ENCODE measurements around the gene CFAP97D2. TPM values are rescaled to one million over a fixed set of nuclear protein-coding genes. Genes with fewer than 3 reads are reported as not detected.
"Not testable (repeated sequence)": the region's sequence is repeated elsewhere in the genome, so short reads cannot be mapped to it uniquely, and the experiment has no call there.

The CFAP97D2 gene
- polyA plus RNA-seq = 1 to 10 TPM in 1 of 3 donors, not detected in 2; 5.1 TPM

DNA sequence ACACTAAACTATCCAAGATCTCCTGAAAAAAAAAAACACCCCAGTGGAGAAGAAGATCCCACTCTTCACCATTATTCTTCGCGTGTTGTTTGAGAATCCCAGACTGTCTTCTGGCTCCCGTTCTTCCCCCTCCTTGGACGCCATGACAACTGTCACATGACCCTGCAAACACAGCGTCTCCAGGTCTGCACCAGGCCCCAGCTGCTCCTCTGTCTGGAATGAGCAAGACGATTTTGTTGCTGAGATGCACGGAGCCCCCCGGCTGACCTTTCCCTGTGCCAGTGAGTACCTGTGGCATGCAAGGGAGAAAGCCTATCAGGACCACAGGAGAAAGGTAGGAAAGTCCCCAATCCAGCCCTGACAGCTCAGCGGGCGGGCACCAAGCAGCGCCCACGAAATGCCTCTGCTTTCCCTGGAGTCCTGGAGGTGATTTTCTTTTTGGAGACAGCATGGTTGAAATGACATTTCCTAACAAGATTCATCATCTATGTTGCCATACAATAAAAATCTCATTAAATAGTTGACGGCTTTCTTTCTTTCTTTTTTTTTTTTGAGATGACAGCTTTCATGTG, at the start of gene CFAP97D2:
Gene CFAP97D2 (plus strand): TSS at position 171 of the 572 bp plus-strand sequence. CDS start 74 bp downstream, at position 245.
- no peak within 1 kb of the TSS for H3K27ac ChIP-seq (ENCODE audit: low read depth, low read length)
- WGBS, 3 donors = 64 to 69% (median 65%) methylated on average over 13 of the region's 13 CpGs

GRCh38 chr13:114129649-114130062, 49.4 kb upstream of the CFAP97D2 start:
- 54 to 69% (median 59%) methylated on average over 9 of the region's 9 CpGs for WGBS, 3 donors
- H3K27ac ChIP-seq (ENCODE audit: low read depth, low read length) = no peak overlapping the region

DNA sequence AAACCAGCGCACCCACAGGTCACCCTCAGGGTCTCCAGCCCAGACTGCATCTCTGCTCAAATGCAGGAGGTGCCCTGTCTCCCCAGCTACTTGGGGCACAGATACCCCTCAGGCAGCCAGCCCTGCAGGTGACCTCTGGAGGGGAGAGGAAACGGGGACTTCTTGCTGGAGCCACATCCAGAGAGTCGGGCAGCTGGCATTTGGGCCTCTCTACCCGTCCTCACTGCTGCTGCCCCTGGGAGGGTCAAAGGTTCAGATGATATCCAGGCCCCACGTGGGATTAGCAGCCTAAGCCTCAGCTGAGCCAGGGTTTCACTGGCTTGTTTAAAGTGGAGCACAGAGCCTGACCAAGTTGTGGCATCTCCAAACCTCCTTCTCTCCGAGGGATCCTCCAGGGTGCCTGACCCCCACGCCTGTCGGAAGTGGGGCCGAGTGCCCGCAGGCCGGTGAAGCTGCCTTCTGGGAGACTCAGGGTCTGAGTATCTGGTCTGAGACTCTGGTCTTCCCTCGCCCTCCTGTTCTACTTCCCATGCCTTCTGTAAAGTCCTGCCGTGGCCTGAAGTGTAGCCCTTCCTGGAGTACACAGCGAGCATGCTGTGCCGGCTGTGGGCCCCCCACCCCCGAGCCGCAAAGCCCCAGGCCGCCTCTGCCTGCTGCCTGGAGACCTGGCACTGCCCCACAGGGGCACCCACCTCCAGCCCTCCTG, 48.8 kb upstream of the CFAP97D2 start:
- 47 to 53% (median 52%) methylated on average over 18 of the region's 18 CpGs for WGBS, 3 donors

DNA sequence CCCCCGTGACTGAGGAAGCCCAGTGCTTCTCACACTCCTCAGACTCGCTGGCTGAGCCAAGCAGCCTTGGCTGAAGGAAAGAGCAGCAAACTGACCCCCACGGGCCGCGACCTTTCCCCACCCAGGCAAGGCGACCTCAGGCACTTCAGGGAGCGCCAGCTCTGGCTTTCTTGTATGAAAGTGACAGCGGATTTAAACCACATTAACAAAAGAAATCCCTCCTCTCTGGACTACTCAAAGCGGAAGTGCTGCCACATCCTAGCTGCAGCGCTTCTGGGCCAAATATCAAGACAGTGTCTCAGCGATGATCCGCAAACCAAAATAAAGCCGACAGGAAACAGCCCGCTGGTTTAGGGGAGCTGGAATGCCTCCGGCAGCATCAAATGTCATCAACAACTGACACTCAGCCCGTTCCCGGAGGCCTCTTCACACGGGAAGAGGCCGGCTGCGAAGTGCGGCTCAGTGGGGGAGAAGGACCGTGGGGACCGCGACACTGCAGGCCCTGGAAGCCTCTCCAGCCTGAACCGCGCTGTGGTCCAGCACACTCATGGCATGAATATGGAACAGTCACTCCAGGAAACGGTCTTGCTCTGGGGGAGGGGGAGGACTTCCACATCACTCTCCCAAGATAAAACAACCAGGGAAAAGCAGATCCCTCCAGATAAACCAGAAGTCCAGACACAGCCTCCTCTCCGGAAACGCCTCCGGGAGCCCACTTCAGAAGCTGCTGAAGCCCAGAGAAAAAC, 48.0 kb upstream of the CFAP97D2 start:
- 2 to 41% (median 3%) methylated on average over 30 of the region's 30 CpGs for WGBS, 3 donors
- H3K27ac ChIP-seq (ENCODE audit: low read depth, low read length) = peak overlapping the region; percentile 51

More for the DNA sequence above, 48.8 kb upstream of the CFAP97D2 start:
- peak overlapping the region; percentile 51 for H3K27ac ChIP-seq (ENCODE audit: low read depth, low read length)

DNA sequence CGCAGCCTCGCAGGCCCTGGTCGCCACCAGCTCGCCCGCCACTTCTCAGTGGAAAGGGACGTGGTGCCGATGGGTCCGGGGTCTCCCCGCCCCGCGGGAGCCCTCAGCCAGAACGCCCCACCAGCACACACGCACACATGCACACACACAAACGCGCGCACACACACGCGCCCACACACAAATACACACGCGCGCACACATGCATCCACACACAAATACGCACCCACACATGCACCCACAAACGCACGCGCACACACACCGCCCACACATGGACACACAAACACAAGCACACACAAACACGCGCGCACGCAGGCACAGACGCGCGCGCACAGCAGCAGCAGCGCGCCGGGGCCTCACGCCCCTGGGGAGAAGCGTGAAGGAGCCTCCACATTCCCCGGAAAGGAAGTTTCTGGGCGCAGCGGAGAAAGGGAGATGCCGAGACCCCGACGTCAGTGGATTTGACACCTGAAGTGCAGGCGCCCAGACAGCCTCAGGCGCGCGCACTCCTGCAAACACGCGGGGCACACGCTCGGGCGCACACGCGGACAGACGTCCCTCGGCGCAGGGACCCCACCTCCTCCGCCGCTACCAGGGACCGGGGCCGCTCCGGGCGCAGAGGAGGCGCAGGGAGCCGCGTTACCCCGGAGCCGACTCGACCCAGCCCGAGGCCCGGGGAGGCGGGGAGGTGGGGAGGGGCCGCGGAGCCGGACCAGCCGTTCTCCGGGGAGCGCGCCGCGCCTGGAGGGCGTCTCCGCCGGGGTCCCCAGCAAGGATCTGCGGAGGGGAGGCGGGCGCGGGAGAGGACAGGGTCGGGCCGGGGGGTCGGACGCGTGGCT, 47.3 kb upstream of the CFAP97D2 start:
- H3K27ac ChIP-seq (ENCODE audit: low read depth, low read length) = no peak overlapping the region
- WGBS, 3 donors = 0 to 3% (median 1%) methylated on average over 73 to 95 of the region's 95 CpGs

DNA sequence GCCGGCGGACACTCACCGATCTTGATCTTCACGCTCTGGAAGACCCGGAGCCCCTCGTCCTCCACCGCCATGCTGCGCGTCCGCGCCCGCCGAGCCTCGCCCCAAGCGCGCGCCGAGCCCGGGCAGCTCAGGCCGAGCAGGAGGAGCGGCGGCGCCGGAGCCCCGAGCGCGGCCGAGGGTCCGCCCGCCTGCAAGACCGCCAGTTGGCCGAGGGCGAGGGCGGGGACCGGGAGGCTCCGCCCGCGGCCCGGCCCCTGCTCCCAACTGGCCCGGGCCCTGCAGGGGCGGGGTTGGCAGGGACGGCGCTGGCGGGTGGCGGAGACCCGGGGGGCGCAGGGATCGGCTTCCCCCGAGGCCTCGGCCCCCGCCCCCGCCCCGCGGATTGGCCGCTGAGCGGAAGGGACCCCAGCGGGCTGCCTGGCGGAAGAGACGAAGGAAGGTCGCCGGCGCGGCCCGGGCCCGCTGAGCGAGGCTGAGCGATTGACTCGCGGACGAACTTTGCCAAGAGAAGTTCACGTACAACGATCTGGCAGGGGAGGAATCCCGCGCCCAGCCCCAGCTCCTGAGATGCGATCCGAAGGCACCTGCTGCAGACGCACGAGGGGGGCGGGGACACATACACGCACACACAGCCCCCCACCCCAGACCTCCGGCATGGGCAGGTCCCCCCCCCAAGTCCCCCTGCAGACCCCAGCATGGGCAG, 46.5 kb upstream of the CFAP97D2 start, which contains the start of gene RASA3:
Gene RASA3 (minus strand): TSS at position 205 of the 703 bp plus-strand sequence. CDS start 134 bp downstream, at position 71.
- H3K27ac ChIP-seq (ENCODE audit: low read depth, low read length) = no peak within 1 kb of the TSS
- WGBS, 3 donors = 0 to 1% (median 0%) methylated on average over 67 to 81 of the region's 81 CpGs

- whole genome bisulfite sequencing, 3 donors = 40% methylated on average over 6 of the region's 9 CpGs; no CpG with 5 or more reads in 2 of the 3 donors
- not testable (repeated sequence) for H3K27ac ChIP-seq (ENCODE audit: low read depth, low read length)
These were observed 45.9 kb upstream of the CFAP97D2 start for GRCh38 chr13:114133126-114133525.

- WGBS, 3 donors = 64 to 73% (median 69%) methylated on average over 5 to 7 of the region's 7 CpGs
- H3K27ac ChIP-seq (ENCODE audit: low read depth, low read length) = not testable (repeated sequence)
These were observed 45.5 kb upstream of the CFAP97D2 start for GRCh38 chr13:114133552-114133951.

DNA sequence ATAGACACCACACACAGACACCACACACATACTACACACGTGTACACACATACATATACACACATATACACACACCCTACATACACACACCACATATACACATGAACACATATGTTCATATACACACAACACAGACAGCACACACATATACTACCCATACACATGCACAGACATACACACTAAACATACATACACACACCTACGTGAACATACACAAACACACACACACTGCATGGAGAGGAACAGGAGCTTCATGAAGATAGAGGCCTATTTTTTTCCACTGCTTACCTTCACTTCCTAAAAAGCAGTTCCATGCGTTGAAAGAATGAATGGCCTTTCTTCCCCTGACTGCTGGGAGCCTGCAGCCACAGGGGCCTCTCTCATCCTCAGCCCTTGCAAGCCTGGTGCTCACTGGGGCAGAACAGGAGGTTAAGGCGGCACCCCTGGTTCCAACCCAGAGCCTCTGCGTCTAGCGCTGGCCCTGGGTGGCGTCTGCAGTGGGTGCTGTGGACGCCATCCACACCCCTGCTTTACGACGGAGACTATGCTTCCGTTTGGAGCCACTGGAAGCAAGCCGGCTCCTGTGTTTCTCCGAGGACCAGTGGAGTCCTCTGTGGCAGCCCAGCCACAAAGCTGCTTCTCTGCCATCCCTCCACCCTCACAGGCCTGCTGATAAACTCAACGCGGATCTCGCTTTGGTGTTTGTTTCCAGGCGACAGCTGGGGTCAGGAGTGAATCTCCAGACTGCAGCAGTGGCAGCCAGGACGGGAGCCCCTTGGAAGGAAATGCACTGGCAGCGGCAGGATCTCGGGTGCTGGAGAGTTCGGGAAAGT, 44.7 kb upstream of the CFAP97D2 start:
- 36 to 58% (median 40%) methylated on average over 21 of the region's 21 CpGs for WGBS, 3 donors
- H3K27ac ChIP-seq (ENCODE audit: low read depth, low read length) = no peak overlapping the region

GRCh38 chr13:114134944-114135610, 44.0 kb upstream of the CFAP97D2 start:
- H3K27ac ChIP-seq (ENCODE audit: low read depth, low read length) = no peak overlapping the region
- WGBS, 3 donors = 56 to 59% (median 57%) methylated on average over 12 of the region's 12 CpGs

DNA sequence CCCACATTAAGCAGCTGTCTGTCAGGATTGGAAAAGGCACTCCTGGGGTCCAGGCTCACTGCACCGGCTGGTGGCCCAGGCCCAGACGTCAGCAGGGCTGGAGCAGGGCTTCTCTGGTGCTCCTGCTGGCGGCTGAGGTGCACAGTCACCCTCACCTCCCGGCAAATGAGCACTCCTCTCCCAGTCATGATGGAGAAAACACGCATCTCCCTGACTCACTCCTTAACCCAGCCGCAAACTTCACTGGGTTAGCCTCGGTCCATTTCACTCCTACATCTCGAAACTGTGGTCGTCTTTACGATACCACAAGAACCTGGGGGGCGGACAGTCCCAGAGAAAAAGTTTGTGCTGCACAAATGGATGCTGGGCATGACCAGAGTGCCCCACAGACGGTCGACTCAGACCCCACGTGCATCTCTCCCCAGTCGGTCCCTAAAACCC, 43.3 kb upstream of the CFAP97D2 start:
- 92 to 95% (median 92%) methylated on average over 15 of the region's 15 CpGs for WGBS, 3 donors

DNA sequence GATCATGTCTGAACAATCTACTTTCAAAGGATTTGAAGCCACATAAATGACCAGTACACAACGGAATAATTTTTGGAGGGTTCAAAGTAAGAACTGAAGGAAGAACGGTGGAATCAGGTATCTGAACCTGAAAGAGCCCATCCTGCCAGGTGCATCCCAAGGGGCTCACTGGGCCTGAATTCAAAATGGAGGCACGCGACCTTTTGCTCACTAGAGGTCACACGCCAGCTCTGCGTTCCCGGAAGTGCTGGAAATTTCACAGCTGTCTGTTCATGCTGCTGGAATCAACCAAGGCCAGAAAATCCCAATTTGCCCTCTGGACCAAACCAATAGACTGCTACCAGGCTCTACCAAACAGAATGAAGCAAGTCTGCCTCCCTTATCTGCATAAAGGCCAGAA, 42.5 kb upstream of the CFAP97D2 start:
- H3K27ac ChIP-seq (ENCODE audit: low read depth, low read length) = no peak overlapping the region
- WGBS, 3 donors = 87 to 91% (median 90%) methylated on average over 7 of the region's 7 CpGs

More for the DNA sequence above, 43.3 kb upstream of the CFAP97D2 start:
- no peak overlapping the region for H3K27ac ChIP-seq (ENCODE audit: low read depth, low read length)

DNA sequence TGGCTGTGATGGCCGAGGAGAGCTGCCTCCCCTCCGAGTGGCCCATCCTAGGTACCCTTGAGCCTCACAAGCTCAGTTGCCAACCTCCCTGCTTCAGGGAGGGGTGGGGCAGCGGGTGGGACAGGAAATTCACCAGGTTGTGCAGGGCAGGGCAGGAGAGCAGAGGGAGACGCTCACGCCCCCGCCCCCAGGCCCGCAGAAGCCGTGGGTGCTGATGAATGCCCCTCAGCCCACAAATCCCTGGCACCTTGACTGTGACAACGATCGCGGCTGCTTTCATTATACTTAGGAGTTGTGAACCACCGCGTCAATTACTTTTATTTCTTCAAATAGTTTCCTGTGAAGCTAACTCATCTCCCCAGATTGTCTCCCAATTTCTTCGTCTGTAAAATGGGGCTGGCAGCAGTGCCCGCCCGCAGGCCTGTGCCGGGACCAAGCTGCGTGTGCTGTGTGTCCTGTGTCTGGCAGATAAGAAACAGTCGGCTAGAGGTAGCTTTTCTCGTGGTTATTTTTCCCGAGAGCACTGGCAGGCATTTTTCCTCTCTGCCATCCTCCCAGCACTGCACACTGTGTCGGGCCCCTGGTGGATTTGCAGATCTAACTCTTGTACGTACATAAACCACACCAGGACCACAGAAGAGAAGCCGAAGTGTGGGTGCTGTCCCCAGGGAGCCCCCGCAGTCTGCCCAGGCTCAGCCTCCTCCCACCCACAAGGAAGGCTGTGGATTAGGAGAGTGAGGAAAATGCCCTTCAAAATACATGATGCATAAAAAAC, 38.7 kb upstream of the CFAP97D2 start:
- no peak overlapping the region for H3K27ac ChIP-seq (ENCODE audit: low read depth, low read length)
- WGBS, 3 donors = 46 to 67% (median 46%) methylated on average over 25 of the region's 25 CpGs

- 47 to 51% (median 48%) methylated on average over 10 of the region's 10 CpGs for WGBS, 3 donors
- no peak overlapping the region for H3K27ac ChIP-seq (ENCODE audit: low read depth, low read length)
These were observed 38.2 kb upstream of the CFAP97D2 start for GRCh38 chr13:114140906-114141250.

DNA sequence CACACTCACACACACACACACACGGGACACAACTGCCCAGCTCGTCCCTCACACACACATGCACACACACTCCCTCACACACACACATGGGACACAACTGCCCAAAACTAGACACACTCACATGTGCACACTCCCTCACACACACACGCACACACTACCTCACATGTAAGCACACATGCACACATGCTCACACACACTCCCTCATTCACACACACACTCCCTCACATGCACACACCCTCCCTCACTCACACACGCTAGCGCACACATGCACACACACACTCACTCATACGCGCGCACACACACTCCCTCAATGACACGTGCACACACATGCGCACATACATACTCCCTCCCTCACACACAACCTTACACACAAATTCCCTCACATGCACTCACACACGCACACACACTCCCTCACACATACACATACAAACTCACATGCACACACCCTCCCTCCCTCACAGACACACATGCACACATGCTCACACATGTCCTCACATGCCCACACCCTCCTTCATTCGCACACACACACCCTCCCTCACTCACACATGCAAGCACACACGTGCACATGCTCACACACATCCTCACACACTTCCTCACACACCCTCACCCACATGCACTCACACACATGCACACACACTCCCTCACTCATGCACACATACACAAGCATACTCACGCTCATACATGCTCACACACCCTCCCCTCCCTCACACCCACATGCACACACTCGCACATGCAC, 37.6 kb upstream of the CFAP97D2 start:
- no peak overlapping the region for H3K27ac ChIP-seq (ENCODE audit: low read depth, low read length)
- WGBS, 3 donors = 75 to 80% (median 79%) methylated on average over 15 of the region's 15 CpGs

All from adipose tissue (tissue), 3 donors.